Measurements from ENCODE around the gene PHTF2. TPM values are rescaled to one million over a fixed set of nuclear protein-coding genes. Genes with fewer than 3 reads are reported as not detected.
"Not testable (repeated sequence)": the region's sequence is repeated elsewhere in the genome, so short reads cannot be mapped to it uniquely, and the experiment has no call there.

The PHTF2 gene
- total RNA-seq, 2 donors from 2014 or later, result 66.1 to 123 TPM

GRCh38 chr7:77979219-77979618 is 180.6 kb downstream of the PHTF2 start:
- H3K36me3 Mint-ChIP-seq (ENCODE audit: low read depth), result no peaks in the 10 kb centered on the region
- no peak for ATAC-seq (replicated peaks)
- H3K27ac Mint-ChIP-seq, result no peak overlapping the region
- H3K27me3 Mint-ChIP-seq, result no peaks in the 10 kb centered on the region
- no peaks in the 10 kb centered on the region for H3K9me3 Mint-ChIP-seq
- no peak overlapping the region for H3K4me3 Mint-ChIP-seq
- H3K4me1 Mint-ChIP-seq, result peaks cover 11% of the 10 kb centered on the region

GRCh38 chr7:77980087-77980713 is 181.6 kb downstream of the PHTF2 start:
- no peaks in the 10 kb centered on the region for H3K36me3 Mint-ChIP-seq (ENCODE audit: low read depth)
- no peak for ATAC-seq (replicated peaks)
- peaks cover 11% of the 10 kb centered on the region for H3K4me1 Mint-ChIP-seq
- no peak overlapping the region for H3K27ac Mint-ChIP-seq
- H3K27me3 Mint-ChIP-seq, result no peaks in the 10 kb centered on the region
- no peaks in the 10 kb centered on the region for H3K9me3 Mint-ChIP-seq
- no peak overlapping the region for H3K4me3 Mint-ChIP-seq

GRCh38 chr7:77982926-77983550 is 184.5 kb downstream of the PHTF2 start:
- Mint-ChIP-seq H3K27ac (peak overlapping the region; percentile 65), H3K4me1 (peaks cover 11% of the 10 kb centered on the region), H3K9me3 (no peaks in the 10 kb centered on the region), H3K27me3 (peaks cover 5% of the 10 kb centered on the region), H3K36me3 (ENCODE audit: low read depth) (no peaks in the 10 kb centered on the region), H3K4me3 (peak overlapping the region; percentile 57)
- peak; percentile 97 for ATAC-seq (replicated peaks)

- peaks cover 5% of the 10 kb centered on the region for H3K27me3 Mint-ChIP-seq
- H3K27ac Mint-ChIP-seq, result no peak overlapping the region
- H3K9me3 Mint-ChIP-seq, result no peaks in the 10 kb centered on the region
- peaks cover 11% of the 10 kb centered on the region for H3K4me1 Mint-ChIP-seq
- no peak overlapping the region for H3K4me3 Mint-ChIP-seq
- ATAC-seq (replicated peaks), result no peak
- no peaks in the 10 kb centered on the region for H3K36me3 Mint-ChIP-seq (ENCODE audit: low read depth)
Measured at GRCh38 chr7:77983973-77984372, 185.4 kb downstream of the PHTF2 start.

- Mint-ChIP-seq H3K4me3 (no peak overlapping the region), H3K9me3 (no peaks in the 10 kb centered on the region), H3K27ac (no peak overlapping the region), H3K27me3 (peaks cover 5% of the 10 kb centered on the region), H3K4me1 (peaks cover 11% of the 10 kb centered on the region), H3K36me3 (ENCODE audit: low read depth) (no peaks in the 10 kb centered on the region)
- no peak for ATAC-seq (replicated peaks)
Measured at GRCh38 chr7:77985232-77985973, 186.8 kb downstream of the PHTF2 start.

- H3K4me1 Mint-ChIP-seq, result peaks cover 11% of the 10 kb centered on the region
- no peaks in the 10 kb centered on the region for H3K36me3 Mint-ChIP-seq (ENCODE audit: low read depth)
- H3K27ac Mint-ChIP-seq, result no peak overlapping the region
- no peak for ATAC-seq (replicated peaks)
- H3K9me3 Mint-ChIP-seq, result no peaks in the 10 kb centered on the region
- H3K4me3 Mint-ChIP-seq, result no peak overlapping the region
- H3K27me3 Mint-ChIP-seq, result peaks cover 5% of the 10 kb centered on the region
Measured at GRCh38 chr7:77985974-77986339, 187.4 kb downstream of the PHTF2 start.

DNA sequence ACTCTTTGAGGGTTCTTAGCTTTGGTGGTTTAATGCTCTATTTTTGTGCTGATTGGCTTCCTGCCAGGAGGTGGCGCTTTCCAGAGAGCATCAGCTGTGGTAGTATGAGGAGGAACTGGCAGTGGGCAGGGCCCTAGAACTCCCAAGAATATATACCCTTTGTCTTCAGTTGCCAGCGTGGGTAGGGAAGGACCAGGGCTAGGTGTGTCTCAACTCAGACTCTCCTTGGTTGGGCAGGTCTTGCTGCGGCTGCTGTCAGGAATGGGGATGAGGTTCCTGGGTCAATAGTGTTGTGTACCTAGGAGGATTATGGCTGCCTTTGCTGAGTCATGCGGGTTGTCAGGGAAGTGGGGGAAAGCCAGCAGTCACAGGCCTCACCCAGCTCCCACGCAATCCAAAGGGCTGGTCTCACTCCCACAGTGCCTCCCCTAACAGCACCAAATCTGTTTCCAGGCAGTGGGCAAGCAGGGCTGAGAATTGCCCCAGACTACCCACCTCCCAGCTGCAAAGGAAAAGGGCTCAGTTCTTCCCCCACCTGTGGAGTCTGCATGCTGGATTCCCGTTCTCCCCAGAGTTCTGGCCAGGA is 191.5 kb downstream of the PHTF2 start:
- no peak for ATAC-seq (replicated peaks)
- no peak overlapping the region for H3K27ac Mint-ChIP-seq

DNA sequence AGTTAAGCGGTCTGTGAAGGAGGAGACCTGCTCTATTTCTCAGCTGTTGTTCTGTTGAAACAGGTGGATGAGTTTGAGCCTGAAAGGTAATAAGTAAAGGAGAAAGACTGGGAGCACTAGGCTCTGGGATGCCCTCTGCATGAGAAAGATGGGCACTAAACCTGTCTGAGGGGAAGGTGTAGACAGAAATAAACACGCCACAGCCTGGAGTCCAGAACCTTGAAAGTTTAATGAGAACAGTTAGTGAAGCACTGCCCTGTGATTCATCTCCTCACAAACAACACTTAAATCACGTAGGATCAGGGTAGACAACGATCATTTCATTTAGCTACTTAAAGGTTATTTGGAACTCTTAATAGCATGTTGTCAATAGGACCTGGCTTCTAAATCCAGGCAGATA is 193.1 kb downstream of the PHTF2 start:
- H3K27me3 Mint-ChIP-seq, result peaks cover 5% of the 10 kb centered on the region
- no peak overlapping the region for H3K27ac Mint-ChIP-seq
- H3K36me3 Mint-ChIP-seq (ENCODE audit: low read depth), result no peaks in the 10 kb centered on the region
- H3K9me3 Mint-ChIP-seq, result no peaks in the 10 kb centered on the region
- no peak for ATAC-seq (replicated peaks)
- no peak overlapping the region for H3K4me3 Mint-ChIP-seq
- no peaks in the 10 kb centered on the region for H3K4me1 Mint-ChIP-seq

More for the DNA sequence above, 191.5 kb downstream of the PHTF2 start:
- no peaks in the 10 kb centered on the region for H3K9me3 Mint-ChIP-seq
- H3K36me3 Mint-ChIP-seq (ENCODE audit: low read depth), result no peaks in the 10 kb centered on the region
- no peak overlapping the region for H3K4me3 Mint-ChIP-seq
- peaks cover 5% of the 10 kb centered on the region for H3K27me3 Mint-ChIP-seq
- no peaks in the 10 kb centered on the region for H3K4me1 Mint-ChIP-seq

- no peaks in the 10 kb centered on the region for H3K27me3 Mint-ChIP-seq
- H3K36me3 Mint-ChIP-seq (ENCODE audit: low read depth), result no peaks in the 10 kb centered on the region
- H3K4me1 Mint-ChIP-seq, result no peaks in the 10 kb centered on the region
- no peak for ATAC-seq (replicated peaks)
- H3K27ac Mint-ChIP-seq, result no peak overlapping the region
- H3K4me3 Mint-ChIP-seq, result no peak overlapping the region
- no peaks in the 10 kb centered on the region for H3K9me3 Mint-ChIP-seq
Measured at GRCh38 chr7:77993838-77994237, 195.3 kb downstream of the PHTF2 start.

- no peak overlapping the region for H3K4me3 Mint-ChIP-seq
- no peaks in the 10 kb centered on the region for H3K36me3 Mint-ChIP-seq (ENCODE audit: low read depth)
- no peak for ATAC-seq (replicated peaks)
- no peaks in the 10 kb centered on the region for H3K9me3 Mint-ChIP-seq
- no peak overlapping the region for H3K27ac Mint-ChIP-seq
- no peaks in the 10 kb centered on the region for H3K27me3 Mint-ChIP-seq
- H3K4me1 Mint-ChIP-seq, result no peaks in the 10 kb centered on the region
Measured at GRCh38 chr7:77995717-77996116, 197.1 kb downstream of the PHTF2 start.

GRCh38 chr7:77999168-77999567 is 200.6 kb downstream of the PHTF2 start:
- H3K4me1 Mint-ChIP-seq; H3K4me3 Mint-ChIP-seq; H3K9me3 Mint-ChIP-seq; H3K36me3 Mint-ChIP-seq (ENCODE audit: low read depth); H3K27ac Mint-ChIP-seq; ATAC-seq (replicated peaks); H3K27me3 Mint-ChIP-seq: not testable (repeated sequence)

- Mint-ChIP-seq H3K4me3 (no peak overlapping the region), H3K36me3 (ENCODE audit: low read depth) (no peaks in the 10 kb centered on the region), H3K4me1 (no peaks in the 10 kb centered on the region), H3K27ac (no peak overlapping the region), H3K27me3 (no peaks in the 10 kb centered on the region), H3K9me3 (peaks cover 4% of the 10 kb centered on the region)
- no peak for ATAC-seq (replicated peaks)
Measured at GRCh38 chr7:78002021-78002420, 203.4 kb downstream of the PHTF2 start.

DNA sequence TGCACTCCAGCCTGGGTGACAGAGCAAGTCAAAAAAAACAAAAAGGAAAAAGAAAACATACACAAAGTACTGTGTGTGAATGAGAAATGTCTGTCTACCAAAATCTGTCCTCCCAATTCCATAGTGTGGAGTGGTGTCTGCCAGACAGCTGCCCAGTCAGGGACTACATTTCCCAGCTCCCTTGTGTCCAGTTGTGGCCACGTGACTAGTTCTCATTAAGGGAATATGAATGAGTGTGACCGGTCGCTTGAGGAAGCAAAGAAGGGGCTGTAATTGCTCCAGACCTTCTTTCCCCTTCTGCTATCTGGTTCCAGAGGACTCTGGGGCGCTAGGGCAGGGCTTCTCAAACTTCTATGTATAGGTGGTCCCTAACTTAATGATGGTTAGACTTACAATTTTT is 204.1 kb downstream of the PHTF2 start:
- H3K27me3 Mint-ChIP-seq, result no peaks in the 10 kb centered on the region
- H3K36me3 Mint-ChIP-seq (ENCODE audit: low read depth), result no peaks in the 10 kb centered on the region
- no peak overlapping the region for H3K4me3 Mint-ChIP-seq
- no peak for ATAC-seq (replicated peaks)
- H3K4me1 Mint-ChIP-seq, result no peaks in the 10 kb centered on the region
- H3K9me3 Mint-ChIP-seq, result peaks cover 4% of the 10 kb centered on the region
- no peak overlapping the region for H3K27ac Mint-ChIP-seq

DNA sequence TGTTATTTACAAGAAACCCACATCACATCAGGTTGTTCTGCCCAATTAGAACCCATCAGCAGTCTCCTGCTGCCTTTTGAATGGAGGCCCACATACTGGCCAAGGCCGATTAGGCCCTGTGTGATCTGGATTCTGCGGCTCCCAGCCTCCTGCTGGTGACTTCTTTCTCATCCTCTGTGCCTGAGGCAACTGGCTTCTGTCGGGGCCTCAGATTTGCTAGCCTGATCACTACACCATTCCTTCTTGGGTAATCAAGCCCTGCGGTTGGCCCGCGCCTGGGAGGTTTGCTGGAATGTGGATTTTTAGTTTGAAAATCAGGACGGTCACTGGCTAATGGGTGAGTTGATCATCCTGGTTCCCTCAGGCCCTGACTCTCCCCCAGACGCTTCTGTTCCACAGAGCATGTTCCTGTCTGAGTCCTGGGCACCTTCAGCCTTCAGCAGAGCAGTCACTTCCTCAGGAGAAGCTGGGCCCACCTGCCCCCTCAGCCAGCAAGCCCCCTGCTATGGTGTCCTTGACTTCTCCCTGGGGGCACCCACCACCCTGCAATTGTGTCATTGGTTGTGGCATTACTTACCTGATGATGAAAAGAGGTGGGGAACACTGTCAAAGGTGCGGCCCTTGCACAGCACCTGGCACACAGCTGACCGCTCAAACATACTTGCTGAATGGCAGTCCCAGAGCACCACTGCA is 207.6 kb downstream of the PHTF2 start:
- Mint-ChIP-seq H3K27ac (no peak overlapping the region), H3K36me3 (ENCODE audit: low read depth) (no peaks in the 10 kb centered on the region), H3K27me3 (no peaks in the 10 kb centered on the region), H3K4me3 (no peak overlapping the region), H3K4me1 (no peaks in the 10 kb centered on the region), H3K9me3 (peaks cover 4% of the 10 kb centered on the region)
- ATAC-seq (replicated peaks), result no peak

Data from activated T-helper 17 cell treated with anti-CD3 and anti-CD28 coated beads, Interleukin-2, amount 50 U/mL, for 72 hours (primary cell).